Immature natural killer cell (primary cell): Measurements from ENCODE around the gene TRERF1. TPM values are rescaled to one million over a fixed set of nuclear protein-coding genes. Genes with fewer than 3 reads are reported as not detected.

Experiments used
- DNase-seq, 3 donors: peaks; one replicate each; pipeline ENCODE4 v3.0.0; 2022; ENCODE audit warnings: mixed read lengths in 1 of 3
- H3K27ac Mint-ChIP-seq, 6 donors: one replicate each; pipeline ENCODE4 v1.8.0; 2020; ENCODE audit warnings: mixed read lengths in 6 of 6, mild to moderate bottlenecking in 5 of 6, inconsistent platforms in 4 of 6, moderate library complexity in 3 of 6
- H3K27me3 Mint-ChIP-seq, 3 donors: one replicate each; pipeline ENCODE4 v1.8.0; 2020 to 2021; ENCODE audit warnings: low read depth in 3 of 3, mild to moderate bottlenecking in 3 of 3, mixed read lengths in 3 of 3, moderate library complexity in 3 of 3, inconsistent platforms in 1 of 3
- H3K36me3 Mint-ChIP-seq, 3 donors: one replicate each; pipeline ENCODE4 v1.8.0; 2020; ENCODE audit warnings: mixed read lengths in 3 of 3, inconsistent platforms in 2 of 3, mild to moderate bottlenecking in 2 of 3
- H3K4me1 Mint-ChIP-seq, 2 donors: one replicate each; pipeline ENCODE4 v1.8.0; 2020; ENCODE audit warnings: inconsistent platforms in 2 of 2, mild to moderate bottlenecking in 2 of 2, mixed read lengths in 2 of 2, moderate library complexity in 1 of 2
- H3K4me3 Mint-ChIP-seq, 5 donors: one replicate each; pipeline ENCODE4 v1.8.0; 2020; ENCODE audit warnings: mild to moderate bottlenecking in 5 of 5, mixed read lengths in 5 of 5, inconsistent platforms in 3 of 5, moderate library complexity in 3 of 5
- H3K9me3 Mint-ChIP-seq, 6 donors: one replicate each; pipeline ENCODE4 v1.8.0; 2020; ENCODE audit warnings: mild to moderate bottlenecking in 6 of 6, mixed read lengths in 6 of 6, inconsistent platforms in 4 of 6, moderate library complexity in 3 of 6
- polyA plus RNA-seq, 3 donors: library from polyadenylated mRNA; unstranded; fragments of 300-500 nt; fragmentation: Illumina TruSeq; gene quantifications; one replicate each; pipeline ENCODE4 v1.2.3, GENCODE V29; 2021

TRERF1 gene
- polyA plus RNA-seq, 3 donors from 2014 or later: 1.5 to 8.8 (median 2.1) TPM

DNA sequence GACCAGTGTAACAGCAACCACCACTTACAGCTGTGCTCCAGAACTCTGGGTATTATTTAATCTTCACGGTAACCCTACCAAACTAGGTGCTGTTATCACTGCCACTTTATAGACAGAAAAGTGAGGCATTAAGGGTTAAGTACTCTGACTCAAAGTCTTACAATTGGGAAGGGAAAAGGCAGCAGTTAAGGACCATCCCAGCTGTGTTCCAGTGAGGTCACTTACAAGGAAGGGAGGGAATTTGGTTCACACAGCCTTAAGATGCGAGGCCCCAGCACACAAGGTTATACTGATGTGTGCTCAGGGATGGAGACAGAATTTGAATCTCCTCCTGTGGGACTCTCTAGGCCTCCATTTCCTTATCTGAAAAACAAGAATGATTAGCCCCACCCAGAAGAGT is 46.7 kb downstream of the TRERF1 start:
- Mint-ChIP-seq H3K4me1 (peaks cover 64 to 89% of the 10 kb centered on the region in 2 donors), H3K27ac (peak overlapping the region; percentile 59 to 96 (median 93)), H3K27me3 (peaks cover 0 to 1% (median 0%) of the 10 kb centered on the region in 3 donors), H3K9me3 (no peaks in the 10 kb centered on the region), H3K36me3 (peaks cover 0 to 5% (median 0%) of the 10 kb centered on the region in 3 donors), H3K4me3 (peak overlapping the region in 2 of 5 donors; percentile 64 to 87)
- DNase-seq: no peak

DNA sequence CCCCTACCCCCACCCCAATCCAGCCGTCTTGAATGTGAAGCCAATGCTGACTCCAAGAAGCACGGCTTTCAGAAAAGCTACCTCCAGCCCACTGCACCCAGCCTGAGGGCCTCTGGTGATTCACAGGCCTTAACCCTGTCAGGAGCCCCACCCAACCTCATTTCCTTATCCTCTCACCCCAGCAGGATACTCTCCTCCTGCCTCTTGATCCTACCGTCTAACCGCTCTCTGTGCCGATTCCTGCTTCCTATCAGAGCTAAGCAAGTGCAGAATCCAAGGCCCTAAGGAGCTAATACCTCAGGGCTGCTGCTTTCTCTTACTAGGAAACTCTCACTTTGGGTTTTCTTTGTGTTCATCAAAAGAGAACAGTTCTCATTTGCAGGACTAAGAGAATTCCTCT is 47.2 kb downstream of the TRERF1 start:
- peak overlapping the region; percentile 59 to 96 (median 95) for H3K27ac Mint-ChIP-seq
- H3K9me3 Mint-ChIP-seq: no peaks in the 10 kb centered on the region
- H3K27me3 Mint-ChIP-seq: peaks cover 0 to 1% (median 0%) of the 10 kb centered on the region in 3 donors
- peak overlapping the region; percentile 61 to 87 (median 70) for H3K4me3 Mint-ChIP-seq
- peaks cover 60 to 88% of the 10 kb centered on the region in 2 donors for H3K4me1 Mint-ChIP-seq
- DNase-seq: peak in 1 of 3 donors; percentile 26
- H3K36me3 Mint-ChIP-seq: peaks cover 0 to 5% (median 0%) of the 10 kb centered on the region in 3 donors

DNA sequence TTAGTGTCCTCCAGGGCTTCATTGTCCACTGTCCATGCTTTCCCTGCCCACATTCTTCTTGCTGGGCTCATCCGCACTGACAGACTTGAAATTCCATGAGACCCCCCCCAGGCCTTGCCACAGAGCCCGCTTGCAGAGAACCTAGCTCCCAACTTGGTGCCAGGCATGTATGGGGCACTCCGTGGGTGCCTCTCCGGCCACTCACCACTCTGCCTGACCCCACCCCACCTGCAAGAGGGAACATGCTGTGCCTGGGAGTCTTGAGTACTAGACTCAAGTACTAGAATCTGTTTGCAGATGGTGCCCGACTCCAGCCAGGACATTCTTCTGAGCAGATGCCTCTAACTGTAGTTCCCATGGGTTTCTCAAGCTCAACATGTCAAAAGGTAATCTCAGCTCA is 47.9 kb downstream of the TRERF1 start:
- Mint-ChIP-seq H3K4me3 (peak overlapping the region; percentile 6 to 87 (median 70)), H3K9me3 (no peaks in the 10 kb centered on the region), H3K4me1 (peaks cover 60 to 88% of the 10 kb centered on the region in 2 donors), H3K27me3 (peaks cover 0 to 1% (median under 1%) of the 10 kb centered on the region in 3 donors), H3K36me3 (peaks cover 0 to 5% (median under 1%) of the 10 kb centered on the region in 3 donors), H3K27ac (peak overlapping the region; percentile 59 to 96 (median 95))
- DNase-seq: no peak

DNA sequence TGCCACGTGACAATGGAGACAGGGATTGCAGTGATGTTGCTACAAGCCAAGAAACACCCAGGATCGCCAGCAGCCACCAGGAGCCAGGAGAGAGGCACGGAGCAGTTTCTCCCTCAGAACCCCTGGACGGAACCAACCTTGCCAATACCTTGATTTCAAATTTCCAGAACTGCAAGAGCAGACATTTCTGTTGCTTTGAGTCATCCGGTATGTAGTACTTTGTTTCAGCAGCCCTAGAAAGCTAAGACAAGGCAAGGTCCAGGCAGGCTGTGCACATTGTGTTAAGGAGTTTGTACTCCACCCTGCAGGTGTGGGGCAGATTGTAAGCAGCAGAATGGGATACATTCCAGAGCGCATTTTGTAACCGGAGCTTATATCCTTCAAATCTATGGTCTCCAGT is 48.3 kb downstream of the TRERF1 start:
- Mint-ChIP-seq H3K27me3 (peaks cover 0 to 2% (median 1%) of the 10 kb centered on the region in 3 donors), H3K4me3 (peak overlapping the region in 4 of 5 donors; percentile 4 to 58 (median 25)), H3K36me3 (peaks cover 0 to 5% (median 4%) of the 10 kb centered on the region in 3 donors), H3K4me1 (peaks cover 60 to 92% of the 10 kb centered on the region in 2 donors), H3K27ac (peak overlapping the region in 5 of 6 donors; percentile 92 to 96 (median 96)), H3K9me3 (no peaks in the 10 kb centered on the region)
- no peak for DNase-seq

- H3K27ac Mint-ChIP-seq: peak overlapping the region in 4 of 6 donors; percentile 8 to 70 (median 58)
- peak in 2 of 3 donors; percentile 8 to 20 for DNase-seq
- H3K9me3 Mint-ChIP-seq: no peaks in the 10 kb centered on the region
- H3K4me3 Mint-ChIP-seq: peak overlapping the region in 3 of 5 donors; percentile 22 to 70 (median 34)
- H3K36me3 Mint-ChIP-seq: peaks cover 0 to 5% (median 4%) of the 10 kb centered on the region in 3 donors
- H3K4me1 Mint-ChIP-seq: peaks cover 59 to 88% of the 10 kb centered on the region in 2 donors
- peaks cover 0 to 2% (median 1%) of the 10 kb centered on the region in 3 donors for H3K27me3 Mint-ChIP-seq
Observed at GRCh38 chr6:42402184-42402583, 49.5 kb downstream of the TRERF1 start.

GRCh38 chr6:42401613-42401951 is 50.1 kb downstream of the TRERF1 start:
- peaks cover 0 to 2% (median 1%) of the 10 kb centered on the region in 3 donors for H3K27me3 Mint-ChIP-seq
- H3K4me3 Mint-ChIP-seq: no peak overlapping the region
- peak overlapping the region in 2 of 6 donors; percentile 3 to 62 for H3K27ac Mint-ChIP-seq
- peaks cover 0 to 5% (median 4%) of the 10 kb centered on the region in 3 donors for H3K36me3 Mint-ChIP-seq
- DNase-seq: no peak
- H3K9me3 Mint-ChIP-seq: no peaks in the 10 kb centered on the region
- peaks cover 56 to 82% of the 10 kb centered on the region in 2 donors for H3K4me1 Mint-ChIP-seq

- Mint-ChIP-seq H3K4me1 (peaks cover 53 to 77% of the 10 kb centered on the region in 2 donors), H3K27me3 (peaks cover 0 to 2% (median 1%) of the 10 kb centered on the region in 3 donors), H3K9me3 (no peaks in the 10 kb centered on the region), H3K4me3 (peak overlapping the region in 1 of 5 donors; percentile 25), H3K27ac (peak overlapping the region in 3 of 6 donors; percentile 3 to 62 (median 48)), H3K36me3 (peaks cover 0 to 5% (median 4%) of the 10 kb centered on the region in 3 donors)
- DNase-seq: no peak
Observed at GRCh38 chr6:42400886-42401612, 50.7 kb downstream of the TRERF1 start.

DNA sequence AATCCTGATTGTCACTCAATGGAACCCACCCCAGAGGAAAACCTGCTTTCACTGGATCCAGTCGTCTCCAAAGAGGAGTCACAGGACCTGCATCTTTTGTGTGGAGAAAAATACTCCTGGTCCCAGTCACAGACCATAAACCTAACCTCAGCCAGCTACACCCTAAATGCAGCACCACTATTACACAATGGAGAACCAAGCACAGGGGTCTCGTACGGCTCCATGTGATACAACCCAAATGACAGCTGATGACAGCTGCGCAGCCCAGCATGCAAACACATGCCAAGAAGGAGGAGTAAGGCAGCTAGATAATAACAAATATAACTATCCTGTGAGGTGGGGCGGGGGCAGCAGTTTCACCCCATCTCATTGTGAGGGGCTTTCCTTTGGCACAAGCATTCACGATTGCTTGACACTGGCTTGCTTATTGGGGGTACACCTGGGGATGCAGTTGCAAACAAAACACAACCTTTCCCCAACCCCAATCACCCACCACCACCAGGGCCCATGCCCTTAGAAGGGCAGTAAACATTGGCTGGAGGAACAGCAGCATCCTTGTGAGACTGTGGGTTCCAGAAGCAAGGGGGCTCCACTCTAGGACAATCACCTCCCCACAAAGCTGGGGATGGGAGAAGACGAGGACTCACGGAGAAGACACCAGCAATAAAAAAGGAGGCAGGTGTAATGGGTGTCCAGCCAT is 51.5 kb downstream of the TRERF1 start:
- peaks cover 0 to 2% (median 1%) of the 10 kb centered on the region in 3 donors for H3K27me3 Mint-ChIP-seq
- DNase-seq: no peak
- peaks cover 57 to 80% of the 10 kb centered on the region in 2 donors for H3K4me1 Mint-ChIP-seq
- H3K36me3 Mint-ChIP-seq: peaks cover 0 to 5% (median 4%) of the 10 kb centered on the region in 3 donors
- peak overlapping the region in 1 of 5 donors; percentile 11 for H3K4me3 Mint-ChIP-seq
- H3K9me3 Mint-ChIP-seq: no peaks in the 10 kb centered on the region
- H3K27ac Mint-ChIP-seq: peak overlapping the region in 2 of 6 donors; percentile 28 to 50

DNA sequence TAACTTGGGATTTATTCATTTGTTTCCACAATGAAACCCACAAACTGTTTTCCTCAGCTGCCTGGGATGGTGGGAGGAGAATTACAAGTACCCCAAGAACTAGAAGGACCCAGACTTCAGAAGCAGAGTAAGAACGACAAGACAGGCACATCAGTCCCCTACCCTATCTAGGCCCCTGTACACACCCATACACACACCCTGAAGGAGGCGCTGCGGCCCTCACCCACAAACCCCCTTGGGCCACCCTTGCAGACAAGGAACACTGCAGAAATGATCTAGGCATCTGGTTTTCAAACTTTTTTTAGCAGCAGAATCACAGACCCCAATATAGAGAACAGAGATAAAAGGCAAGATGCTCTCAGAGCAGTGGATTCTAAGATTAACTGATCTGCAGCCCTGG is 55.0 kb downstream of the TRERF1 start:
- H3K4me1 Mint-ChIP-seq: peaks cover 54 to 80% of the 10 kb centered on the region in 2 donors
- H3K4me3 Mint-ChIP-seq: no peak overlapping the region
- DNase-seq: no peak
- H3K36me3 Mint-ChIP-seq: peaks cover 0 to 4% (median 0%) of the 10 kb centered on the region in 3 donors
- H3K9me3 Mint-ChIP-seq: no peaks in the 10 kb centered on the region
- H3K27ac Mint-ChIP-seq: peak overlapping the region in 3 of 6 donors; percentile 11 to 61 (median 48)
- H3K27me3 Mint-ChIP-seq: peaks cover 0 to 2% (median 0%) of the 10 kb centered on the region in 3 donors

GRCh38 chr6:42394881-42395620 is 56.7 kb downstream of the TRERF1 start:
- Mint-ChIP-seq H3K4me1 (peaks cover 62 to 80% of the 10 kb centered on the region in 2 donors), H3K27ac (peak overlapping the region in 5 of 6 donors; percentile 21 to 85 (median 38)), H3K9me3 (no peaks in the 10 kb centered on the region), H3K36me3 (peaks cover 0 to 4% (median 0%) of the 10 kb centered on the region in 3 donors), H3K27me3 (peaks cover 0 to 9% (median 0%) of the 10 kb centered on the region in 3 donors), H3K4me3 (peak overlapping the region in 2 of 5 donors; percentile 21 to 60)
- no peak for DNase-seq

GRCh38 chr6:42394151-42394550 is 57.6 kb downstream of the TRERF1 start:
- Mint-ChIP-seq H3K9me3 (no peaks in the 10 kb centered on the region), H3K27me3 (peaks cover 0 to 9% (median 0%) of the 10 kb centered on the region in 3 donors), H3K4me1 (peaks cover 70 to 81% of the 10 kb centered on the region in 2 donors), H3K36me3 (peaks cover 0 to 4% (median 0%) of the 10 kb centered on the region in 3 donors), H3K27ac (peak overlapping the region in 4 of 6 donors; percentile 9 to 79 (median 63)), H3K4me3 (peak overlapping the region in 1 of 5 donors; percentile 60)
- no peak for DNase-seq

DNA sequence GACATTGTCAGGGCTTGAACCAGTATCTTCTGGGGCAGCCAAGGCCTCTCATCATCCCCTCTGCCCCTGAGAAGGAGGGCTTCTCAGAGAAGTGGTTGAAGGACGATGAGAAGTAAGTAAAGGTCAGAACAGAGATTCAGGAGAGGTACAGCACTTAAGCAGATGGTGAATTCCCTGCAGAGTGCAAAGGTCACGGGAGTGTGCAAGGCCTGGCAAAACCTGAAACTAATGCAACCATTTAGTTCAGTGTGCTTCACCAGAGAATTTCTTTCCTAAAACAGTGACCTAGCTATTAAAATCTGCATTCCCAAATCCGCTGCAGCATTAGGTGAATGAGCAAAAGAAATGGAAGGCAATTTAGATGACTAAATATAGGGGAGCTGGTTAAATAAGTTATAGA is 58.4 kb downstream of the TRERF1 start:
- peaks cover 0 to 8% (median 0%) of the 10 kb centered on the region in 3 donors for H3K27me3 Mint-ChIP-seq
- H3K27ac Mint-ChIP-seq: peak overlapping the region in 2 of 6 donors; percentile 36 to 79
- H3K4me1 Mint-ChIP-seq: peaks cover 78 to 81% of the 10 kb centered on the region in 2 donors
- H3K36me3 Mint-ChIP-seq: no peaks in the 10 kb centered on the region
- H3K4me3 Mint-ChIP-seq: peak overlapping the region in 1 of 5 donors; percentile 29
- no peaks in the 10 kb centered on the region for H3K9me3 Mint-ChIP-seq
- no peak for DNase-seq

DNA sequence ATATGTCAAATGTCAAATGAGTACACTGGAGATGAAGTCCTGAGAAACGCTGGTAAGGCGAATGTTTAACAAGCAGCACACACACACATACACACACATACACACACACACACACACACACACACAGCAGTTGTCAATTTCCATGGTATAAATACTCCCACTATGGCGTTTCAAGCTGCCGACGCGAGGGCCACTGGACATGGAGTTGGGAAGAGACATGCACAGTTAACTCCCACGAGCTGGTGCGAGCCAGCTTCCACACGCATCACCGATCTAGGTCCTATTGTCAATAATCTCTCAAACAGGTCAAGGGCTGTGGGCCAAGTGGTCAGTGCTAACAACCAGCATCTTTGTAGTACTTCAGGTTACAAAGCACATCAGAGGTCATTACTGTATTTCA is 58.9 kb downstream of the TRERF1 start:
- peaks cover 82% of the 10 kb centered on the region in 2 donors for H3K4me1 Mint-ChIP-seq
- H3K27me3 Mint-ChIP-seq: peaks cover 0 to 8% (median 0%) of the 10 kb centered on the region in 3 donors
- H3K36me3 Mint-ChIP-seq: no peaks in the 10 kb centered on the region
- H3K27ac Mint-ChIP-seq: peak overlapping the region; percentile 6 to 97 (median 54)
- no peak for DNase-seq
- no peaks in the 10 kb centered on the region for H3K9me3 Mint-ChIP-seq
- H3K4me3 Mint-ChIP-seq: peak overlapping the region in 1 of 5 donors; percentile 30
